HUES6 (cell line): ENCODE results near the gene RAPGEF3.

Experiments
- H3K27ac ChIP-seq: 2 replicates; pipeline ENCODE4 v1.7.0; 2013; ENCODE audit warnings: low read depth, mild to moderate bottlenecking, low read length, inconsistent platforms
- H3K27me3 ChIP-seq: 2 replicates; pipeline ENCODE4 v1.6.1; 2013; ENCODE audit warnings: low read length; ENCODE audit not compliant: control insufficient read depth, insufficient read depth
- H3K36me3 ChIP-seq: 2 replicates; pipeline ENCODE4 v1.6.1; 2013; ENCODE audit warnings: low read length; ENCODE audit not compliant: control insufficient read depth, insufficient read depth
- H3K4me1 ChIP-seq: 2 replicates; pipeline ENCODE4 v1.6.1; 2013; ENCODE audit warnings: low read length; ENCODE audit not compliant: control insufficient read depth, insufficient read depth
- H3K4me3 ChIP-seq: 2 replicates; pipeline ENCODE4 v1.5.1; 2013; ENCODE audit warnings: low read depth, low read length
- H3K9ac ChIP-seq: one replicate; pipeline ENCODE4 v1.6.1; 2013; ENCODE audit warnings: mild to moderate bottlenecking, low read length
- H3K9me3 ChIP-seq: 2 replicates; pipeline ENCODE4 v1.6.1; 2013; ENCODE audit warnings: low read depth, low read length; ENCODE audit not compliant: control insufficient read depth, insufficient read depth

The RAPGEF3 gene

GRCh38 chr12:47766502-47767215 is 8.0 kb upstream of the RAPGEF3 start:
- Histone ChIP-seq H3K4me1 (peaks cover 19% of the 10 kb centered on the region), H3K4me3 (no peak overlapping the region), H3K9me3 (no peaks in the 10 kb centered on the region), H3K9ac (no peak overlapping the region), H3K27me3 (no peaks in the 10 kb centered on the region), H3K27ac (no peak overlapping the region), H3K36me3 (no peaks in the 10 kb centered on the region)

DNA sequence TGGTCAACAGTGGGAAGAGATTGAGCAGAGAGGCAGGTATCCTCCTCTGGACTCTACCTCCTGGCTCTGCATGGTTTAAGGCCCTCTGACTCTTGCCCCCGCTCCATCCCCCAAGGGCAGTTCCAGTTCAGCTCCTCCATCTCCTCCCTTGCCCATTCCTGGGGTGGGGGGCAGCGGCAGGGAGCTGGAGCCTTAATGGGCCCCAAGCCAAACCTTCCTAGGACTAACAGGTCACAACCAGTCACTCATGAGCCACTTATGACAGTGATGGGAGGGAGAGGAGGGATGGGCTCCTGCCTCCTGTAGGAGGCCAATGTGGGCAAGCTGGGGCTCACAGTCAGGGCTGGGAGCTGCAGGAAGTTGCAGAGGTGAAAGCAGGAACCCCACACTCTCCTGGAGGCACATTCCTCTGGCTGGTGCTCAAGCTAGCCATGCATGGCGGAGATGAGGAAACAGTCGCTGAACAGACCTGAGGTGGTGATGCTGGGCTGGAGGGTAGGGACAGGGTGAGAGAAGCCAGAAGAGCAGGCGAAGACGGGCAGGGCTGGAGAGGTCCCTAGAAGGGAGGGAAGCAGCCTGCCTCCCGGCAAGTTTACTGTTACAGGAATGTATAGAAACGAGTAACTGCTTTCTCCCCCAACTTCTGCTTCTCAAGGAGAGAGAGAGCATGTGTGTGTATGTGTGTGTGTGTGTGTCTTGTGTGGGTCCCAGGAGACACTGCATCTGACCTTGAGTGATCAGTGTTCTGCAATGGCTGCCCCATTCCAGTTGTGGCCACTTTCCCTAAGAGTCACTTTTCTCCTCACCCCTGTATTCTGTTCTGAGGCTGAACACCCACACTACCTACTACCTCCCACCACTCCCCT is 5.0 kb upstream of the RAPGEF3 start:
- Histone ChIP-seq H3K9ac (no peak overlapping the region), H3K4me3 (no peak overlapping the region), H3K27me3 (no peaks in the 10 kb centered on the region), H3K9me3 (no peaks in the 10 kb centered on the region), H3K27ac (no peak overlapping the region), H3K36me3 (no peaks in the 10 kb centered on the region), H3K4me1 (peaks cover 17% of the 10 kb centered on the region)

DNA sequence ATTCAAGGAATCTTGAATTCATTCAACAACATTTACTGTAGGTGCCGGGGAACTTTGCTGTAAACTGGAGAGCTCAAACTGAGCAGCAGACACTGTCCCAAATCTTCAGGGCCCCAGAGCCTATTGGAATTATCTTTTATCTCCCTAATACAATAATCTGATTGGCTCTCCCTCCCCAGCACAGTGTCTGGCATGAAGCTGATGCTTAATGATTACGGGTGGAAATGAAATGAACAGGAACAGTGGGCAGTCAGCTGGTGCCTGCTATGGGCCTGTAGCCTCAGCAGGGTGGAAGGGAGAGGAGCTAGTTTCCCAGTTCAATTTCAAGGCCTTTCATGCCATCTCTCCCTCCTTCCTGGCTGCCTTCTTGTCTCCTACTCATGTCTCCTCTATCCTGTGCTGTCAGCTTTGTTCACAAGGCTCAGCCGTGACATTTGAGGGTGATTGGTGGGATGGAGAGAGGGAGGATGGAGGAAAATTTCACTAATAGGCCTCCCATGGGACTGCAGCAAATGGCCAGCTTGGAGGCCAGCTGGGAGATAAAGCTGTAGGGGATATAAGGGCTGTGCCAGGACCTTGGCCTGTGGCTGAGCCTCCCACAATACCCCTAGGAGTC is 4.3 kb upstream of the RAPGEF3 start:
- H3K27ac ChIP-seq, result no peak overlapping the region
- H3K27me3 ChIP-seq, result no peaks in the 10 kb centered on the region
- no peak overlapping the region for H3K9ac ChIP-seq
- peaks cover 17% of the 10 kb centered on the region for H3K4me1 ChIP-seq
- H3K36me3 ChIP-seq, result no peaks in the 10 kb centered on the region
- H3K4me3 ChIP-seq, result no peak overlapping the region
- H3K9me3 ChIP-seq, result no peaks in the 10 kb centered on the region

GRCh38 chr12:47758584-47758833 is 171 bp downstream of the RAPGEF3 start:
- peaks cover 45% of the 10 kb centered on the region for H3K4me1 ChIP-seq
- no peak overlapping the region for H3K9ac ChIP-seq
- no peaks in the 10 kb centered on the region for H3K36me3 ChIP-seq
- no peaks in the 10 kb centered on the region for H3K27me3 ChIP-seq
- H3K4me3 ChIP-seq, result peak overlapping the region; percentile 74
- no peak overlapping the region for H3K27ac ChIP-seq
- no peaks in the 10 kb centered on the region for H3K9me3 ChIP-seq

GRCh38 chr12:47757840-47758583 is 668 bp downstream of the RAPGEF3 start:
- Histone ChIP-seq H3K9me3 (no peaks in the 10 kb centered on the region), H3K27ac (no peak overlapping the region), H3K9ac (no peak overlapping the region), H3K4me3 (peak overlapping the region; percentile 74), H3K4me1 (peaks cover 48% of the 10 kb centered on the region), H3K27me3 (no peaks in the 10 kb centered on the region), H3K36me3 (no peaks in the 10 kb centered on the region)

DNA sequence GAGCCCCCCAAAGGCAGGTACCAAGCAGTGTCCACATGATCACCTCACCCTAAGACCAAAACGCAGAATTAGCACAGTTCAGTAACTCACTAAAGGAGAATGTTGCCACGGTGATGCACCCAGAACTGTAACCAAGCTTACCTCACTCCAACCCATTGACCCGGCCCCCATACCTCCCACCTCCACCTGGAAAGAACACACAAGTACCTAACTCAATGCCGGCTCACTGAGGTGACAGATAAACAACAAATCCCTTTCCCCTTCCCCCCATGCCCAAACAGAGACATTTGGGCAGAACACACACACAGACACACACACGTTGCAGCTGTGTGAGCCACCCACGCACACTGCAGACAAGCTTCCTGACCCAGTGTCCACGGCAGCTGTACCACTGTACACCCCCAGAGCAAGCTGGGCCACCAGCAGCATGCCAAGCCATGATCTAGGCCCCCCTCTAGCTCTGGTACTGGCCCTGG is 1.3 kb downstream of the RAPGEF3 start:
- no peaks in the 10 kb centered on the region for H3K27me3 ChIP-seq
- H3K4me3 ChIP-seq, result peak overlapping the region; percentile 74
- no peak overlapping the region for H3K27ac ChIP-seq
- no peaks in the 10 kb centered on the region for H3K36me3 ChIP-seq
- H3K9me3 ChIP-seq, result no peaks in the 10 kb centered on the region
- peaks cover 54% of the 10 kb centered on the region for H3K4me1 ChIP-seq
- H3K9ac ChIP-seq, result no peak overlapping the region

- Histone ChIP-seq H3K27me3 (no peaks in the 10 kb centered on the region), H3K9ac (no peak overlapping the region), H3K4me1 (peaks cover 61% of the 10 kb centered on the region), H3K27ac (no peak overlapping the region), H3K4me3 (no peak overlapping the region), H3K9me3 (no peaks in the 10 kb centered on the region), H3K36me3 (no peaks in the 10 kb centered on the region)
Measured at GRCh38 chr12:47755655-47756562, 2.8 kb downstream of the RAPGEF3 start.

GRCh38 chr12:47754881-47755280 is 3.8 kb downstream of the RAPGEF3 start:
- Histone ChIP-seq H3K9ac (no peak overlapping the region), H3K36me3 (no peaks in the 10 kb centered on the region; the same call in 1 of the 2 replicates), H3K27me3 (no peaks in the 10 kb centered on the region), H3K9me3 (no peaks in the 10 kb centered on the region), H3K4me3 (no peak overlapping the region), H3K27ac (no peak overlapping the region), H3K4me1 (peaks cover 61% of the 10 kb centered on the region)

DNA sequence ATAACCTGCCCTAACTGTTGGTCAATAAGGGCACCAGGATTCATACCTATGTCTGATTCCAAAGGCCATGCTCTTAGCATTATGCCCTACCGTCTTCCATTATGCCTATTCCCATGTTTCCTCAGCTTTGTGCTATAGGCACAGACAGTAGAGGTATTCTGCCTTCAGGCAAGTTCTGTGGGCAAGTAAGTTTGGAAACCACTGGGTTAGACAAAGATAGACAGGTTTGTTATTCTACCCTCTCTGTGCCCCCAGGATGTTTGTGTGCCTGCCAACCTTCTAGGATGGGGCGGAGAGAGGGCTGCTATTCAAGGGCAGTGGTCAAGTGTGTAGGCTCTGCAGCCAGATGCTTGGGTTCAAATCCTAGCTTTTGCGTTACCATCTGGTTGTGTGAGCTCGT is 4.6 kb downstream of the RAPGEF3 start:
- peaks cover 57% of the 10 kb centered on the region for H3K4me1 ChIP-seq
- peak overlapping the region; percentile 78; the same call in 1 of the 2 replicates for H3K27ac ChIP-seq
- H3K4me3 ChIP-seq, result 0 out of 2 replicates have a peak overlapping the region, but pooled peaks have one; percentile 7
- H3K36me3 ChIP-seq, result no peaks in the 10 kb centered on the region; the same call in 1 of the 2 replicates
- H3K9ac ChIP-seq, result no peak overlapping the region
- no peaks in the 10 kb centered on the region for H3K27me3 ChIP-seq
- no peaks in the 10 kb centered on the region for H3K9me3 ChIP-seq
